Measurements from ENCODE around the gene KIF13A. TPM values are rescaled to one million over a fixed set of nuclear protein-coding genes. Genes with fewer than 3 reads are reported as not detected.
"Not testable (repeated sequence)": the region's sequence is repeated elsewhere in the genome, so short reads cannot be mapped to it uniquely, and the experiment has no call there.

KIF13A gene
- total RNA-seq, 2 experiments from 2014 or later: not detected

GRCh38 chr6:17866876-17867444 is 120.5 kb downstream of the KIF13A start:
- Mint-ChIP-seq H3K4me3 (no peak overlapping the region), H3K4me1 (ENCODE audit: low read depth) (no peaks in the 10 kb centered on the region), H3K27ac (no peak overlapping the region), H3K27me3 (ENCODE audit: low read depth) (peaks cover 41% of the 10 kb centered on the region), H3K9me3 (no peaks in the 10 kb centered on the region), H3K36me3 (ENCODE audit: low read depth) (no peaks in the 10 kb centered on the region)
- no peak for DNase-seq
- intact Hi-C loops (cut with micrococcal nuclease): no loop called here
- CTCF ChIA-PET: interaction anchor here (0.7 kb wide), 1 partner anchor 271 kb away, joined by 3 read pairs; no protein-coding TSS in a partner anchor

GRCh38 chr6:17865798-17866725 is 121.4 kb downstream of the KIF13A start:
- no peaks in the 10 kb centered on the region for H3K9me3 Mint-ChIP-seq
- intact Hi-C loops (cut with micrococcal nuclease): no loop called here
- no peaks in the 10 kb centered on the region for H3K4me1 Mint-ChIP-seq (ENCODE audit: low read depth)
- H3K27me3 Mint-ChIP-seq (ENCODE audit: low read depth): peaks cover 38% of the 10 kb centered on the region
- CTCF ChIA-PET: interaction anchor here (0.6 to 0.7 kb wide), 3 partner anchors 69 to 726 kb away, joined by 3 to 4 read pairs (median 4); no protein-coding TSS in a partner anchor
- H3K36me3 Mint-ChIP-seq (ENCODE audit: low read depth): no peaks in the 10 kb centered on the region
- DNase-seq: no peak
- H3K27ac Mint-ChIP-seq: no peak overlapping the region
- no peak overlapping the region for H3K4me3 Mint-ChIP-seq

GRCh38 chr6:17865243-17865642 is 122.2 kb downstream of the KIF13A start:
- intact Hi-C loops (cut with micrococcal nuclease): no loop called here
- no peak overlapping the region for H3K27ac Mint-ChIP-seq

GRCh38 chr6:17863901-17864754 is 123.3 kb downstream of the KIF13A start:
- DNase-seq: no peak
- H3K4me3 Mint-ChIP-seq: no peak overlapping the region
- peaks cover 26% of the 10 kb centered on the region for H3K27me3 Mint-ChIP-seq (ENCODE audit: low read depth)
- no peaks in the 10 kb centered on the region for H3K4me1 Mint-ChIP-seq (ENCODE audit: low read depth)
- H3K9me3 Mint-ChIP-seq: no peaks in the 10 kb centered on the region
- no peaks in the 10 kb centered on the region for H3K36me3 Mint-ChIP-seq (ENCODE audit: low read depth)
- intact Hi-C loops (cut with micrococcal nuclease): no loop called here
- no peak overlapping the region for H3K27ac Mint-ChIP-seq
- CTCF ChIA-PET: no interaction called here

More at GRCh38 chr6:17865243-17865642, 122.2 kb downstream of the KIF13A start:
- H3K9me3 Mint-ChIP-seq: no peaks in the 10 kb centered on the region
- CTCF ChIA-PET: interaction anchor here (0.6 kb wide), 2 partner anchors 68 to 725 kb away, joined by 4 read pairs; no protein-coding TSS in a partner anchor
- no peaks in the 10 kb centered on the region for H3K4me1 Mint-ChIP-seq (ENCODE audit: low read depth)
- no peaks in the 10 kb centered on the region for H3K36me3 Mint-ChIP-seq (ENCODE audit: low read depth)
- DNase-seq: no peak
- no peak overlapping the region for H3K4me3 Mint-ChIP-seq
- peaks cover 33% of the 10 kb centered on the region for H3K27me3 Mint-ChIP-seq (ENCODE audit: low read depth)

GRCh38 chr6:17861361-17861760 is 126.1 kb downstream of the KIF13A start:
- H3K4me1 Mint-ChIP-seq (ENCODE audit: low read depth): no peaks in the 10 kb centered on the region
- peaks cover 17% of the 10 kb centered on the region for H3K27me3 Mint-ChIP-seq (ENCODE audit: low read depth)
- no peak overlapping the region for H3K27ac Mint-ChIP-seq
- no peak overlapping the region for H3K4me3 Mint-ChIP-seq
- CTCF ChIA-PET: no interaction called here
- DNase-seq: no peak
- H3K36me3 Mint-ChIP-seq (ENCODE audit: low read depth): no peaks in the 10 kb centered on the region
- no peaks in the 10 kb centered on the region for H3K9me3 Mint-ChIP-seq
- intact Hi-C loops (cut with micrococcal nuclease): no loop called here

- Mint-ChIP-seq H3K4me1 (ENCODE audit: low read depth) (no peaks in the 10 kb centered on the region), H3K36me3 (ENCODE audit: low read depth) (no peaks in the 10 kb centered on the region), H3K4me3 (no peak overlapping the region), H3K9me3 (no peaks in the 10 kb centered on the region), H3K27me3 (ENCODE audit: low read depth) (peaks cover 16% of the 10 kb centered on the region), H3K27ac (no peak overlapping the region)
- DNase-seq: no peak
- intact Hi-C loops (cut with micrococcal nuclease): no loop called here
- CTCF ChIA-PET: interaction anchor here (0.7 kb wide), 1 partner anchor 275 kb away, joined by 3 read pairs; no protein-coding TSS in a partner anchor
Observed at GRCh38 chr6:17859846-17860245, 127.6 kb downstream of the KIF13A start.

- no peak for DNase-seq
- peaks cover 5% of the 10 kb centered on the region for H3K27me3 Mint-ChIP-seq (ENCODE audit: low read depth)
- no peaks in the 10 kb centered on the region for H3K36me3 Mint-ChIP-seq (ENCODE audit: low read depth)
- no peak overlapping the region for H3K27ac Mint-ChIP-seq
- H3K9me3 Mint-ChIP-seq: no peaks in the 10 kb centered on the region
- H3K4me3 Mint-ChIP-seq: no peak overlapping the region
- intact Hi-C loops (cut with micrococcal nuclease): no loop called here
- no peaks in the 10 kb centered on the region for H3K4me1 Mint-ChIP-seq (ENCODE audit: low read depth)
- CTCF ChIA-PET: no interaction called here
Observed at GRCh38 chr6:17858584-17858983, 128.9 kb downstream of the KIF13A start.

- H3K36me3 Mint-ChIP-seq (ENCODE audit: low read depth); CTCF ChIA-PET; H3K4me3 Mint-ChIP-seq: not testable (repeated sequence)
Observed at GRCh38 chr6:17857188-17857587, 130.2 kb downstream of the KIF13A start.

GRCh38 chr6:17856306-17856705 is 131.1 kb downstream of the KIF13A start:
- intact Hi-C loops (cut with micrococcal nuclease): no loop called here
- Mint-ChIP-seq H3K27ac (no peak overlapping the region), H3K9me3 (no peaks in the 10 kb centered on the region), H3K36me3 (ENCODE audit: low read depth) (no peaks in the 10 kb centered on the region), H3K27me3 (ENCODE audit: low read depth) (peaks cover 5% of the 10 kb centered on the region), H3K4me3 (no peak overlapping the region), H3K4me1 (ENCODE audit: low read depth) (no peaks in the 10 kb centered on the region)
- CTCF ChIA-PET: interaction anchor here (0.6 kb wide), 2 partner anchors 290 to 926 kb away, joined by 3 to 4 read pairs; no protein-coding TSS in a partner anchor
- DNase-seq: no peak

More at GRCh38 chr6:17857188-17857587, 130.2 kb downstream of the KIF13A start:
- H3K27ac Mint-ChIP-seq; H3K27me3 Mint-ChIP-seq (ENCODE audit: low read depth); H3K9me3 Mint-ChIP-seq; DNase-seq; intact Hi-C loops (cut with micrococcal nuclease); H3K4me1 Mint-ChIP-seq (ENCODE audit: low read depth): not testable (repeated sequence)

GRCh38 chr6:17855381-17855780 is 132.1 kb downstream of the KIF13A start:
- H3K4me3 Mint-ChIP-seq: no peak overlapping the region
- intact Hi-C loops (cut with micrococcal nuclease): no loop called here
- H3K27me3 Mint-ChIP-seq (ENCODE audit: low read depth): peaks cover 9% of the 10 kb centered on the region
- no peak for DNase-seq
- CTCF ChIA-PET: interaction anchor here (0.6 kb wide), 1 partner anchor 925 kb away, joined by 4 read pairs; no protein-coding TSS in a partner anchor
- H3K9me3 Mint-ChIP-seq: no peaks in the 10 kb centered on the region
- no peak overlapping the region for H3K27ac Mint-ChIP-seq
- no peaks in the 10 kb centered on the region for H3K36me3 Mint-ChIP-seq (ENCODE audit: low read depth)
- H3K4me1 Mint-ChIP-seq (ENCODE audit: low read depth): no peaks in the 10 kb centered on the region

- intact Hi-C loops (cut with micrococcal nuclease): no loop called here
- no peaks in the 10 kb centered on the region for H3K9me3 Mint-ChIP-seq
- no peak overlapping the region for H3K4me3 Mint-ChIP-seq
- no peak for DNase-seq
- H3K27me3 Mint-ChIP-seq (ENCODE audit: low read depth): peaks cover 18% of the 10 kb centered on the region
- no peaks in the 10 kb centered on the region for H3K36me3 Mint-ChIP-seq (ENCODE audit: low read depth)
- CTCF ChIA-PET: no interaction called here
- H3K27ac Mint-ChIP-seq: no peak overlapping the region
- H3K4me1 Mint-ChIP-seq (ENCODE audit: low read depth): no peaks in the 10 kb centered on the region
Observed at GRCh38 chr6:17853533-17853932, 133.9 kb downstream of the KIF13A start.

- CTCF ChIA-PET: no interaction called here
- H3K36me3 Mint-ChIP-seq (ENCODE audit: low read depth): no peaks in the 10 kb centered on the region
- H3K4me3 Mint-ChIP-seq: no peak overlapping the region
- no peaks in the 10 kb centered on the region for H3K9me3 Mint-ChIP-seq
- peaks cover 24% of the 10 kb centered on the region for H3K27me3 Mint-ChIP-seq (ENCODE audit: low read depth)
- no peaks in the 10 kb centered on the region for H3K4me1 Mint-ChIP-seq (ENCODE audit: low read depth)
- H3K27ac Mint-ChIP-seq: no peak overlapping the region
- intact Hi-C loops (cut with micrococcal nuclease): no loop called here
- DNase-seq: no peak
Observed at GRCh38 chr6:17851720-17852161, 135.7 kb downstream of the KIF13A start.
